ENCODE data around the gene MLLT6.

Gene MLLT6

GRCh38 chr17:38704606-38705522 is at the start of gene MLLT6:
TSS of gene MLLT6 (plus strand) at chr17:38705273. CDS start at chr17:38705633, 360 bp downstream.
- intact Hi-C loops (cut with DNase I), result no loop called here
- DNase-seq, result peak; percentile 66 to 97 (median 82)

DNA sequence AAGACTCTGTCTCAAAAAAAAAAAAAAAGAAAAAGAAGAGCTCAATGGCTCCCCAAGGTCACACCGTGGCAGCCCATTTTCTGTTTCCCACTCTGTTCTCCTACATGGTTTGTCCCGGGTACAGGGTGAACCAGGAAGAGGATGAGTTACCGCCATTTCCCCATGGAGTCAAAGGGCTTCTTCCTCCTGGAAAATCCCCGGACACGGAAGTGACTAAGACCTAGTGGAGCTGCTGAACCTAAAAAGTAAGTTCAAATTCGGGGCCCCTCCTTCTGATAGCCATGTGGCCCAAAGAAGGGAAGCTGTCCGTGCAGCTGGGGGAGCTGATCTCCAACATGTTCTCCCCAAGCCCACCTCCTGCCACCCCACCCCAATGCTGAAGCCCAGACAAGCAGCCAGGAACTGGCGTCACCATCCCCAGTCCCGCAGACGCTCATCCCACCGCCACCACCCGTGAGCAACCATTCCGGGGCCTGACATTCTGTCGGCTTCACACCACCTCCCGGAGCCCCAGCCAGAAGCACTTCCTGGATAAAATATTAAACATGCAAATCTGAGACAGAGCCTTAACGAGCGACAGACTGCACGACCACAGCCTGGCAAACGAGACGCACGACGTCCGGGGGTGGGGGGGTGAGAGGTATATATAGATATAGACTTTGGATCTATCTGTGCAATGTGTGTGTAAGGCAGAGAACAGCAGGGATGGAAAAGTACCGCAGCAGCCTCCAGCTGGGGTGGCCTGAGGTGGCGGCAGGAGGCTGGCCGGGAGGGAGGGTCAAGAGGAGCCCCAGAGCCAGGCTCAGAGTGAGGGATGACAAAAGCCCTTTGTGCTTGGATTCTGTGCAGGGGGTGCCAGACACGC is 47.9 kb upstream of the MLLT6 start:
- DNase-seq, result peak; percentile 51 to 97 (median 76)
- intact Hi-C loops (cut with DNase I), result no loop called here

DNA sequence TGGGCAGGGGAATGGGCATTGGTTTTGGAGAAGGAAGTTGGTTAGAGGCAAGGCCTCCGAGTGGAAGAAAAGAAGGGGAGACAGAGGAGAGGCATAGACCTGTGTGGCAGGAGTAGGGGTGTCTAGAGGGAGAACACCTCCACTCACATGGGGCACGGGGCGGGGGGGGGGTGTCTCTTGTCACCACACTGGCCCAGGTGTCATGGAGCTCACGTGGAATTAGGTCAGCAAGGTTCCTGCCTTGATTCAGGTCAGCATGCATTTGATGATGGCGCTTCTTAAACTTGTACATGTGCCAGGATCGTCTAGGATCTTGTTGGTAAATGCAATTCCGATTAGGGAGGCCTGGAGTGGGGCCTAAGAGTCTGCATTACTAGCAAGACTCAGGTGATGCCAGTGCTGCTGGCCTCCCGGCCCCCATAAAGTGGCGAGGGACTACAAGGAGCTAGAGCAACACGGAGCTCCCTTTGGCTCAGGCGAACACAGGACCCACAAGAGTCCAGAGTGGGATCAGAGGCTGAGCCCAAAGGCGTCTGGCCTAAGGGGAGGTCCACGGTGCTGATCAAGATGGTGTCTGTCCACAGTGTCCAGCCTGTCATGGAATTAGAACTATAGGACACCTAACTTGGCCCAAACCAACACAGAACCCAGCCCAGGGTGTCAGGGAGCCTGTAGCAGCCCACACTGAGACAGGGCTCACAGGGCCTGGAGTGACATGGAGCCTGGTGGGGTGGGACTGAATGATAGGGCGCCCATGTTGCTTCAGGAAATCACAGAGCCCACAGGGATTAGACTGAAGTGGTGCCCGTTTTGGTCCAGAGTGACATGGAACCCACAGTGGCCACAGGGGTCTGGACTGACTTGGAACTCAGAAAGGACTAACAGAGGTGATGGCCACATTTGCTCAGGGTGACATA is 47.0 kb upstream of the MLLT6 start:
- peak in 2 of 10 donors; percentile 70 to 77 for DNase-seq
- intact Hi-C loops (cut with DNase I), result no loop called here

GRCh38 chr17:38658741-38659345 is 46.2 kb upstream of the MLLT6 start:
- intact Hi-C loops (cut with DNase I), result no loop called here
- DNase-seq, result peak; percentile 41 to 95 (median 64)

GRCh38 chr17:38659415-38659814 is 45.7 kb upstream of the MLLT6 start:
- intact Hi-C loops (cut with DNase I), result no loop called here
- DNase-seq, result no peak

DNA sequence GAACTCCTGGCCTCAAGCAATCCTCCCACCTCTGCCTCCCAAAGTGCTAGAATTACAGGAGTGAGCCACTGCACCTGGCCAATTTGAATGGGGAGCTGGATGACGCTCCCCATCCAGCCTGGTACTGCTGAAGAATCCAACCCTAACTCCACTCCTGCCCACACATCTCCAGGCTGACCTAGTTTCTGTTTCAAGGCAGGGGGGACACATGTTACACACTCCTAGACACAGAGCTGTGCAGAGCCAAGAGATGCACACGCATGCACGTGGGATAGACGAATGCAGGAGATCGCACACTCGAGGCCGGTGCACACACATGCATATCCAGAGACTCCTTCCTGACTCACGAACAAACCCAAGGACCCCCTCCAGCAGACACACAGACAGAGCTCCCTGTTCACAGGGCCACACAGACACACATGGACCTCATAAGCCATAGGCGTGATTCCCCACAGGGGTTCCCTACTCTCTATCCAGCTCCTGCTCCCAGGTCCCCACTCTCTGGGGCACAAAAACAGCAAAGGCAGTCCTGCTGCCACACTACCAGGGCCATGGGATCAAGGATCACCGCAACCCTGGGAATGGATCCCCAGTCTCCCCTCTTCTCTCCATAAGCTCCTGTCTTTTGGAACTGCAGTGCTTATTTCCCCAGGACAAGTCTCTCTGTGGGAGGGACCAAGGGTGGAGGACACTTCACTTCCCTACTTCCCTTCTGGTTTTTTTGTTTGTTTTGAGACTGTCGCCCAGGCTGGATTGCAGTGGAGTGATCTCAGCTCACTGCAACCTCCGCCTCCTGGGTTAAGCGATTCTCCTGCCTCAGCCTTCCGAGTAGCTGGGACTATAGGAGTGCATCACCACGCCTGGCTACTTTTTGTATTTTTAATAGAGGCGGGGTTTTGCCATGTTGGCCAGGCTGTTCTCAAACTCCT is 44.7 kb upstream of the MLLT6 start:
- DNase-seq, result peak in 5 of 10 donors; percentile 30 to 85 (median 76)
- intact Hi-C loops (cut with DNase I), result loop anchor here (5.0 kb wide), 1 partner anchor 168 kb away; no protein-coding TSS in a partner anchor

DNA sequence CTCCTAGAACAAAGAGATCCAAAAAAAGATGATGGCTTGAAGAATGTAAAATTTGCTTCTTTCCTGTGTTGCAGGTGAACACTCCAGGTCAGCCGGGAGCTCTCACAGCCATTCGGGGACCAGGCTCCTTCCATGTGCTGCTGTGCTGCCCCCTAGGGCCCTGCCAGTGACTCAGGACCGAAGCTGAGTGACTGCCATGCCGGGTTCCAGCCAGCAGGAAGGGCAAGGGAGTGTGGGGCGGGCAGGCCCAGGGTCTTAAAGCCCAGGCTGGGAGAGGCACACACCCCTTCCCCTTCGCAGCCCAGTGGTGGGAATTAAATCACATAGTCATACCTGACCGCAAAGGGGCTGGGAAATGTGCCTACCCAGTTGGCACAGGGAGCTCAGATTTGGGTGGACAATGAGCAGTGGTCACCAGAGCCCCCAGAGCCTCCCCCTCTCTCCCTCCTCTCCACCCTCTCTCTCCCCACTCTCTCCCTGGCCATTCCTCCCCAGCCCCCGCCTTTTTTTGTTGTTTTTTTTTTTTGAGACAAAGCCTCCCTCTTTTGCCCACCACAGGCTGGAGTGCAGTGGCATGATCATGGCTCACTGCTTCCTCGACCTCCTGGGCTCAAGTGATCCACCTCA is 41.8 kb upstream of the MLLT6 start:
- peak; percentile 58 to 95 (median 81) for DNase-seq
- intact Hi-C loops (cut with DNase I), result loop anchor here (2.0 to 5.0 kb wide), 2 partner anchors 56 to 171 kb away; no protein-coding TSS in a partner anchor

DNA sequence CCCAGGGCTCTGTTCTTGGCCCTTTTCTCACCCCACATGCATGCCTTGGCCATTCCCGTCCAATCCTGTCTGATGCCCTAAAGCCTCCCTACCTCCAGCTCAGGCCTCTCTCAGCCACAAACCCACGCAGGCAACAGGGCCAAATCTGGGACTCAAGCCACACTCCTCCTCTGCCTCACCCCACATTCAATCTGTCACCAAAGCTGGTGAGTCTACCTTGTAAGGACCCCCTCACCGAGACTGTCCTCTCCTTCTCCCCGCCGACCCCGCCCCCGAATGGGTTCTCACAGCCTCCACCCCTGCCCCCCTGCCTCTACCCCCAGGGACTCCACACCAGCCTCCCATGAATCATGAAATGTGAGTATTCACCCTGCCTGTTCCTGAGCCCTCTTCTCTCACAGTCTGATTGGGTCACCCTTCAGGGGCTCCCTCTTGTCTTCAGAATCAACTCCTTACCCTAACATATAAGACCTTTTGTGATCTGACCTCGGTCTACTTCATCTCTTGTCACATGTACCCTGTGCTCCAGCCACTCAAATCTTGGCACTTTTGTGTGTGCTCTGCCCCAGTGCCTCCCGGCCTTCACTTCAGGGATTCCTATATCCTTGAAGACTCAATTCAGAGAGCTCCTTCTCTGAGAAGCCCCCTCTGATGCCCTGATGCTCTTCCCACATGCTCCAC is 41.0 kb upstream of the MLLT6 start:
- DNase-seq, result peak in 1 of 10 donors; percentile 50

DNA sequence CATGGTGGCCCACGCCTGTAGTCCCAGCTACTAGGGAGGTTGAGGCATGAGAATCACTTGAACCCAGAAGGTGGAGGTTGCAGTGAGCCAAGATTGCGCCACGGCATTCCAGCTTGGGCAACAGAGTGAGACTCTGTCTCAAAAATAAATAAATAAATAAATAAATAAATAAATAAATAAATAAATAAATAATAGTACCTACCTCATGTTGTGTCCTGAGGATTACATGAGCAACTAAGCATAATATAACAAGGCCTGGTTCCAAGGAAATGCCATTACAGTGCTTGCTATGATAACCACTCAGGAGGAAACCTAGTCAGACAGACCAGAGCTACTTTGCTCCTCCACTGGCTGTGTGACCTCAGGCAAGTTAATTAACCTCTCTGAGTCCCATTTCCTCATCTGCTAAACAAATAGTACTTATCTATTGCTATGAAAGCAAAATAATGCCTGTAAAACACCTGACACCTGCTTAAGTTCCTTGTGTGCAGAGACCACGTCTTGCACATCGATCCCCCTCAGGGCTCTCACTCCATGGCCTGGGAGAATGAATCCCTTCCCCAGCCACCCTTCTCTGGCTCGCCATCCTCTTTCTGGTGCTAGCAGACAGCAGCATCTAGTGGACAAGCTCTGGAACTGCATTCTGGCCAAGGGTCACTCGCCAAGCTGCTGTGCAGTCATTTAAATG is 37.8 kb upstream of the MLLT6 start:
- DNase-seq, result peak; percentile 35 to 95 (median 73)
- intact Hi-C loops (cut with DNase I), result loop anchor here (2.0 to 5.0 kb wide), 2 partner anchors 108 to 160 kb away; no protein-coding TSS in a partner anchor

More for the DNA sequence above, 41.0 kb upstream of the MLLT6 start:
- intact Hi-C loops (cut with DNase I), result loop anchor here (2.0 to 5.0 kb wide), 2 partner anchors 57 to 172 kb away; no protein-coding TSS in a partner anchor

GRCh38 chr17:38667787-38668122 is 37.3 kb upstream of the MLLT6 start:
- no peak for DNase-seq
- intact Hi-C loops (cut with DNase I), result loop anchor here (2.0 to 5.0 kb wide), 2 partner anchors 109 to 160 kb away; no protein-coding TSS in a partner anchor

DNA sequence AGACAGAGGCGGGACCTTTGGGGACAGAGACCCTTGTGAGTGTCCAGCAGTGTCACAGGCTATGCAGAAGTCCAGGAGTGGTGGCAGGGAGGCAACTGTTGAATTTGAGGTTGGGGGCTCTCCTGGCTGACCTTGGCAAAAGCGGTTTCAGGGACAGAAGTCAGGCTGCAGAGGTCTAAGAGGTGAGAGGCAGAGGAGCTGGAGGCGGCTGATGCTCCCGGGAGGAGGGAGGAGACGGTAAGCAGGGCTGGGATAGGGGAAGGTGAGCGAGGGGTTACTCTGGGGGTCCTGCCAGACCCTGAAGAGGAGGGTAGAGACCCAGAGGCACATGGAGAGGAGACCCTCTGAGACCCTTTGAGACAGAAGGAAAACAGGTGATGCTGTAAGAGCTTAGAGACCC is 35.6 kb upstream of the MLLT6 start:
- intact Hi-C loops (cut with DNase I), result loop anchor here (5.0 kb wide), 1 partner anchor 162 kb away; no protein-coding TSS in a partner anchor
- no peak for DNase-seq

DNA sequence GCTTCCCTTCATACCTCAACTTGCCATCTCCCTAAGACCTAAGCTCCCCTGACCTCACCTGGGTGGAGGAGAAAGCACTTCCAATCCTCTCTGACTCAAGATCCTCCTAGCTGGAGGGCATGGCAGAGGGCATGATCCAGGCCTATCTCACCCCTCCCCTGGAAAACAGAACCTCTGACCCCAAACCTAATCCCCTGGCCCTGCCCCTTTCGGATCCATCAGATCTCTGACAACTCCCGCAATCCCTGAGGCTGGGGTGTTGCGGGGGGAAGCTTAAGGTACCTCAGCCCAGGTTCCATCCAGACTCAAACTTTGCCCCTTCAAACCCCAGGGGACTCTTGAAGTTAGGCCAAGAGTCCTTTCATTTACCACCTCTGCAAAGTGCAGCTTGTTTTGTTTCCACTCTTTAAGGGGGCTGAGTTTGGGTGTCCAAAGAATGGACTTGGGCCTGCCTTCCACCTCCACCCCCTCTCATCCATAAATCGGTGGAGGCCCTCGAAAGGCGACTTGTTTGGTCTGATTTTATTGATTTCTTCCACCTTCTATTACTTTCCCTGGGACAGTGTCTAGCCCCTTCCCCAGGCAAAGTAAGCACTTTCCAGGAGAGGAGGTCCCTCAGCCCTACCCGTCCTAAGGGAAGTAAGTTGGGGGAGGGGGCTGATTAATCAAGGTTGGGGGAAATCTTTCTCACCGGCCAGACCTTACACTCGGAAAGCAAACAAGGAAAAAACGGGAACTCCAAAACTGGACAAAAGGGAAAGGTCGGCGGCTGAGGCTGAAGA is 32.9 kb upstream of the MLLT6 start:
- intact Hi-C loops (cut with DNase I), result loop anchor here (5.0 kb wide), 1 partner anchor 320 kb away; the partner anchor contains the start of gene SOCS7
- DNase-seq, result no peak

- intact Hi-C loops (cut with DNase I), result loop anchor here (5.0 kb wide), 1 partner anchor 321 kb away; the partner anchor contains the start of gene SOCS7
- no peak for DNase-seq
Measured at GRCh38 chr17:38672788-38673706, 32.0 kb upstream of the MLLT6 start.

DNA sequence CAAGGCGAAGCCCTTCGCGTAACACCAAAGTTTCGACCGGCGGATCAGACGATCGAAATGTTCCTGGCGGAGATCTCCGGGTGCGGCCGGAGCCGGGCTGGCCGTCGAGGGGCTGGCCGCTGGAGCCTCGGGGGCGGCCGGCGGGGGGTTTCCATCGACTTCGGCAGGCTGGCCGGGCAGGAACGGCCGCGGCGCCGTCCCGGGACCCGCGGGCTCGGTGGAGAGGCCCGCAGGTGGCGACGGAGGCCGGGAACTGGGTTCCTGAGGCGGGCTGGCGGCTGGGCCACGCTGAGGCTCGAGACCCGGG is 31.4 kb upstream of the MLLT6 start:
- no peak for DNase-seq
- intact Hi-C loops (cut with DNase I), result loop anchor here (2.0 to 5.0 kb wide), 2 partner anchors 57 to 321 kb away; partner anchors contain the start of genes CISD3 and SOCS7

Data from posterior cingulate gyrus (tissue), 11 donors.